ENCODE results near the gene MYO1A. TPM values are rescaled to one million over a fixed set of nuclear protein-coding genes. Genes with fewer than 3 reads are reported as not detected.

MYO1A gene
- total and polyA plus RNA-seq, 10 of the 15 experiments (the other 5 are each of a cell fraction or from before 2014, with no cell fraction given), result 0.01 to 0.34 (median 0.15) TPM; not detected in 2

- Histone ChIP-seq H3K27ac (ENCODE audit: control insufficient read depth, insufficient read depth) (no peak overlapping the region), H2AFZ (ENCODE audit: control insufficient read depth, low read depth, low read length) (no peak overlapping the region), H3K4me2 (ENCODE audit: control insufficient read depth, insufficient read depth) (no peak overlapping the region), H3K79me2 (ENCODE audit: control insufficient read depth, insufficient read depth, low read length) (no peaks in the 10 kb centered on the region), H3K27me3 (replicated peaks in 1 of 2; ENCODE audit: control insufficient read depth in 2 of 2, insufficient read depth in 2 of 2, low read length in 1 of 2) (no peaks in the 10 kb centered on the region), H3K9ac (ENCODE audit: control insufficient read depth, insufficient read depth, low read length) (no peak overlapping the region), H3K4me3 (no peak overlapping the region), H4K20me1 (ENCODE audit: control insufficient read depth, insufficient read depth) (no peaks in the 10 kb centered on the region), H3K9me3 (replicated peaks; ENCODE audit: control insufficient read depth, insufficient read depth, low read length) (no peaks in the 10 kb centered on the region), H3K4me1 (ENCODE audit: control insufficient read depth, insufficient read depth, low read length) (peaks cover 18% of the 10 kb centered on the region), H3K36me3 (ENCODE audit: control insufficient read depth in 2 of 2, insufficient read depth in 2 of 2, low read length in 1 of 2) (no peaks in the 10 kb centered on the region; a peak in 1 of 4 replicates)
- ATAC-seq (no peak), DNase-seq (ENCODE audit: low read depth, low spot score) (no peak), FAIRE-seq (no peak)
- ChIA-PET POLR2A (interaction anchor here (0.6 kb wide), 1 partner anchor 1323 kb away, joined by 8 read pairs; no protein-coding TSS in a partner anchor), CTCF (interaction anchor here (0.8 to 4.9 kb wide), 7 partner anchors 10 to 476 kb away, joined by 3 to 144 read pairs (median 9); partner anchors contain the start of gene HSD17B6), SMC1A (ENCODE audit: uncharacterized antibody, unreplicated experiment) (interaction anchor here (1.5 to 2.9 kb wide), 5 partner anchors 9 to 228 kb away, joined by 3 to 37 read pairs (median 6); no protein-coding TSS in a partner anchor), RAD21 (ENCODE audit: unreplicated experiment) (interaction anchor here (1.2 to 1.7 kb wide), 2 partner anchors 9 to 122 kb away, joined by 4 to 5 read pairs; partner anchors contain the start of gene STAT6)
- WGBS (ENCODE audit: insufficient coverage, insufficient replicate concordance, low lambda C conversion rate, missing lambda C conversion rate), result 62% methylated on average over 7 of the region's 7 CpGs
- in situ Hi-C loops (cut with MboI), result loop anchor here (5.0 kb wide), 1 partner anchor 153 kb away; no protein-coding TSS in a partner anchor
- BruUV-seq (replicated peaks), result no TSS peak
- intact Hi-C loops (cut with micrococcal nuclease; ENCODE audit: unreplicated experiment), result no loop called here
- TF ChIP-seq SIN3A (IDR thresholded peaks at IDR 0.05; ENCODE audit: low read depth, low read length), result no peak
- TF ChIP-seq WRNIP1 (IDR thresholded peaks at IDR 0.05; ENCODE audit: borderline replicate concordance, low read depth, low read length), result no peak
- no peak for TF ChIP-seq IRF5 (IDR thresholded peaks at IDR 0.05; ENCODE audit: borderline replicate concordance)
- TF ChIP-seq MTA2 (IDR thresholded peaks at IDR 0.05; ENCODE audit: low read depth), result no peak
- no peak for TF ChIP-seq E2F8 (IDR thresholded peaks at IDR 0.05; ENCODE audit: low read depth, partially characterized antibody)
- TF ChIP-seq POLR2A (IDR thresholded peaks at IDR 0.05; ENCODE audit: low read depth, low read length), result no peak
- no peak for TF ChIP-seq MAX (IDR thresholded peaks at IDR 0.05; ENCODE audit: low read depth, low read length)
- TF ChIP-seq TARDBP (IDR thresholded peaks at IDR 0.05; ENCODE audit: borderline replicate concordance), result no peak
- no peak for TF ChIP-seq ZBTB4 (CRISPR knock-in tag; IDR thresholded peaks at IDR 0.05)
- no peak for TF ChIP-seq NR2F1 (conservative IDR thresholded peaks at IDR 0.05)
- no peak for TF ChIP-seq TCF12 (IDR thresholded peaks at IDR 0.05; ENCODE audit: low read depth, low read length)
- no peak for TF ChIP-seq PAX8 (IDR thresholded peaks at IDR 0.05)
- TF ChIP-seq RBBP5 (conservative IDR thresholded peaks at IDR 0.05), result no peak
- TF ChIP-seq RUNX3 (IDR thresholded peaks at IDR 0.05; ENCODE audit: low read length), result no peak
These were observed 59.9 kb downstream of the MYO1A start for GRCh38 chr12:56989861-56990610.

All from GM12878 (cell line).